ENCODE results near the gene GMEB1.

DNA sequence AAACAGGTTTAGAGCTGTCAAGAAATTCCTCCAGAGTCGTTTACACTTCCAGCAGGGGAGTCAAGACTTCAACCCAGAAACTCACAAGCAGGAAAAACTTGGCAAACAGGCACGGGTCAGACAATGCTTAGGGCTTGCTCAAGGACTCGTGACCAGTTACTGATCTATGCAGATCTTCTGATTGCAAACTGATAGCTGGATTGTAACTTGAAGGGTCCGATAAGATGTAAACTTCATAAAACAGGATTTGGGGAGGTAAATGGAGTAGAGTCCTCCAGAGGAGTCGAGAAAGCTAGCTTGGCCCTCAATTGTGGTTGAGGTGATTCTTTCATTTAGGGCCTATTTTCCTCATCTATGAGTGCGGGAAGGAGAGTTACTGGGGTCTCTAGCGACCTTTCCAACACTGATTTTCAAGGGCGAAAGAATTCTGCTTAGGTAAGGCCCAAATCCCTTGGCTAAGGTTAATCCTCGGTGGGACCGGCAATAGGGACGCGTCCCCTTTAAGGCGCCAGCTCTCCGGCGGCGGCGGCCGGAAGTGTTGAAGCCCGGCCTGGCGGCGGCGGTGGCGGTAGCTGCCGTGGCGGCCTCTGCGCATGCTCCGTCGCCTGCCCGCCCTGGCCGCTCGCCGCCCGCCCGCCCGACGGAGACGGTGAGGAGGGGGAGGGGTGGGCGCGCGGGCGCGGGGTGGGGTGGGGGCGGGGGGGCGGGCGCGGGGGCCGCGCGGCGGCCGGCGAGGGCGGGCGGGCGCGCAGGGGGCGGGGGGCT is at the start of gene GMEB1:
- TF ChIP-seq EZH2 (IDR thresholded peaks at IDR 0.05) (no peak), POLR2AphosphoS5 (IDR thresholded peaks at IDR 0.05; ENCODE audit: borderline replicate concordance, low read depth, low read length) (peak; percentile 49), FOXP2 (optimal IDR thresholded peaks at IDR 0.05; ENCODE audit: control extremely low read depth, extremely low read length, insufficient read depth) (no peak)

Measured in SK-N-MC (cell line).